Natural killer cell (primary cell): ENCODE measurements around the gene SMAP1. TPM values are rescaled to one million over a fixed set of nuclear protein-coding genes. Genes with fewer than 3 reads are reported as not detected.

Experiments used
- ATAC-seq, 3 donors: fragments of 150-1000 bp in 2 of 3; fragments of 200-7000 bp in 1 of 3; cut with Tn5 transposase; 1 replicate in 1 of 3; 2 replicates in 2 of 3; pipeline ENCODE4 v1.10.0; 2021; ENCODE audit warnings: mild to moderate bottlenecking in 2 of 3, moderate library complexity in 2 of 3
- DNase-seq, 2 donors: peaks; one replicate each; pipeline versions ENCODE4 v3.0.0 to v3.0.0-alpha.2; 2013 to 2021; ENCODE audit warnings: mixed read lengths in 1 of 2
- H3K27ac ChIP-seq: one replicate; pipeline ENCODE4 v1.5.1; 2013; ENCODE audit warnings: mild to moderate bottlenecking, low read length
- H3K27me3 ChIP-seq: one replicate; pipeline ENCODE4 v1.6.1; 2013; ENCODE audit warnings: low read length; ENCODE audit not compliant: control insufficient read depth, insufficient read depth
- H3K36me3 ChIP-seq: one replicate; pipeline ENCODE4 v1.6.1; 2013; ENCODE audit warnings: low read length; ENCODE audit not compliant: control insufficient read depth, insufficient read depth
- H3K4me1 ChIP-seq: one replicate; pipeline ENCODE4 v1.6.1; 2013; ENCODE audit warnings: low read length; ENCODE audit not compliant: control insufficient read depth, insufficient read depth
- H3K4me3 ChIP-seq: one replicate; pipeline ENCODE4 v1.5.1; 2013; ENCODE audit warnings: low read length
- H3K9me3 ChIP-seq: one replicate; pipeline ENCODE4 v1.6.1; 2013; ENCODE audit warnings: low read length; ENCODE audit not compliant: control insufficient read depth, insufficient read depth
- H3K27ac Mint-ChIP-seq, 2 donors: one replicate each; pipeline ENCODE4 v1.8.0; 2022; ENCODE audit warnings: mild to moderate bottlenecking in 2 of 2, mixed read lengths in 2 of 2, moderate library complexity in 1 of 2
- H3K27me3 Mint-ChIP-seq, 2 donors: one replicate each; pipeline ENCODE4 v1.8.0; 2022; ENCODE audit warnings: low read depth in 2 of 2, mixed read lengths in 2 of 2
- H3K36me3 Mint-ChIP-seq: one replicate; pipeline ENCODE4 v1.8.0; 2022; ENCODE audit warnings: mixed read lengths
- H3K4me1 Mint-ChIP-seq, 2 donors: one replicate each; pipeline ENCODE4 v1.8.0; 2022; ENCODE audit warnings: mixed read lengths in 2 of 2
- H3K4me3 Mint-ChIP-seq: one replicate; pipeline ENCODE4 v1.8.0; 2022; ENCODE audit warnings: mild to moderate bottlenecking, moderate library complexity, mixed read lengths
- H3K9me3 Mint-ChIP-seq, 2 donors: one replicate each; pipeline ENCODE4 v1.8.0; 2022; ENCODE audit warnings: mixed read lengths in 2 of 2
- WGBS: methylation state at CpG from one replicate; pipeline ENCODE4 v1.1.7; 2013; ENCODE audit warnings: missing lambda C conversion rate; ENCODE audit not compliant: insufficient coverage; 5-methylcytosine and 5-hydroxymethylcytosine counted together
- intact Hi-C: fragments of 100-400 bp; cut with micrococcal nuclease; formaldehyde crosslinking; loops from one replicate; pipeline ENCODE4 v1.14.2; 2022
- total RNA-seq, 4 donors: library from RNA; stranded (reverse); fragments of 120-200 nt in 1 of 4; gene quantifications; one replicate each; pipeline versions ENCODE4 v1.2.3 to v1.2.4, GENCODE V29; 2013 to 2022
- TF ChIP-seq, protein P1 (sequence below): fragments of 200-600 bp; IDR thresholded peaks from one replicate; pipeline ENCODE4 v1.8.0; 2022; ENCODE audit warnings: antibody characterized with exemption

SMAP1 gene
- total RNA-seq, 3 donors from 2014 or later (not counting 1 experiment from before 2014, with no cell fraction given), result 28.6 to 35.4 (median 30.6) TPM

- WGBS, result 100% methylated on average over 1 of the region's 2 CpGs
Observed at GRCh38 chr6:70779934-70780333, 112.3 kb downstream of the SMAP1 start.

GRCh38 chr6:70790483-70791224 is 123.0 kb downstream of the SMAP1 start:
- H3K36me3 Mint-ChIP-seq, result no peaks in the 10 kb centered on the region
- H3K27me3 Mint-ChIP-seq, result no peaks in the 10 kb centered on the region
- no peak overlapping the region for H3K27ac Mint-ChIP-seq
- DNase-seq, result no peak
- H3K9me3 ChIP-seq, result no peaks in the 10 kb centered on the region
- no peaks in the 10 kb centered on the region for H3K27me3 ChIP-seq
- no peaks in the 10 kb centered on the region for H3K4me1 ChIP-seq
- H3K27ac ChIP-seq, result no peak overlapping the region
- TF ChIP-seq, protein P1, sequence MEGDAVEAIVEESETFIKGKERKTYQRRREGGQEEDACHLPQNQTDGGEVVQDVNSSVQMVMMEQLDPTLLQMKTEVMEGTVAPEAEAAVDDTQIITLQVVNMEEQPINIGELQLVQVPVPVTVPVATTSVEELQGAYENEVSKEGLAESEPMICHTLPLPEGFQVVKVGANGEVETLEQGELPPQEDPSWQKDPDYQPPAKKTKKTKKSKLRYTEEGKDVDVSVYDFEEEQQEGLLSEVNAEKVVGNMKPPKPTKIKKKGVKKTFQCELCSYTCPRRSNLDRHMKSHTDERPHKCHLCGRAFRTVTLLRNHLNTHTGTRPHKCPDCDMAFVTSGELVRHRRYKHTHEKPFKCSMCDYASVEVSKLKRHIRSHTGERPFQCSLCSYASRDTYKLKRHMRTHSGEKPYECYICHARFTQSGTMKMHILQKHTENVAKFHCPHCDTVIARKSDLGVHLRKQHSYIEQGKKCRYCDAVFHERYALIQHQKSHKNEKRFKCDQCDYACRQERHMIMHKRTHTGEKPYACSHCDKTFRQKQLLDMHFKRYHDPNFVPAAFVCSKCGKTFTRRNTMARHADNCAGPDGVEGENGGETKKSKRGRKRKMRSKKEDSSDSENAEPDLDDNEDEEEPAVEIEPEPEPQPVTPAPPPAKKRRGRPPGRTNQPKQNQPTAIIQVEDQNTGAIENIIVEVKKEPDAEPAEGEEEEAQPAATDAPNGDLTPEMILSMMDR, result no peak
- no peak overlapping the region for H3K4me3 Mint-ChIP-seq
- H3K4me3 ChIP-seq, result no peak overlapping the region
- intact Hi-C loops, result no loop called here
- WGBS, result 86% methylated on average over 2 of the region's 3 CpGs
- H3K4me1 Mint-ChIP-seq, result peaks cover 0 to 6% of the 10 kb centered on the region in 2 donors
- ATAC-seq, result no peak
- peaks cover 2% of the 10 kb centered on the region in 2 donors for H3K9me3 Mint-ChIP-seq
- H3K36me3 ChIP-seq, result no peaks in the 10 kb centered on the region

More at GRCh38 chr6:70779934-70780333, 112.3 kb downstream of the SMAP1 start:
- no peak overlapping the region for H3K4me3 ChIP-seq
- DNase-seq (no peak), ATAC-seq (no peak)
- intact Hi-C loops, result no loop called here
- TF ChIP-seq, protein P1, result no peak
- H3K36me3 ChIP-seq, result no peaks in the 10 kb centered on the region
- H3K27ac Mint-ChIP-seq, result no peak overlapping the region
- peaks cover 8% of the 10 kb centered on the region for H3K36me3 Mint-ChIP-seq
- no peaks in the 10 kb centered on the region for H3K9me3 Mint-ChIP-seq
- H3K4me3 Mint-ChIP-seq, result no peak overlapping the region
- H3K27me3 ChIP-seq, result no peaks in the 10 kb centered on the region
- H3K4me1 Mint-ChIP-seq, result peaks cover 26 to 29% of the 10 kb centered on the region in 2 donors
- H3K9me3 ChIP-seq, result peaks cover 2% of the 10 kb centered on the region
- H3K4me1 ChIP-seq, result no peaks in the 10 kb centered on the region
- no peaks in the 10 kb centered on the region for H3K27me3 Mint-ChIP-seq
- H3K27ac ChIP-seq, result no peak overlapping the region

DNA sequence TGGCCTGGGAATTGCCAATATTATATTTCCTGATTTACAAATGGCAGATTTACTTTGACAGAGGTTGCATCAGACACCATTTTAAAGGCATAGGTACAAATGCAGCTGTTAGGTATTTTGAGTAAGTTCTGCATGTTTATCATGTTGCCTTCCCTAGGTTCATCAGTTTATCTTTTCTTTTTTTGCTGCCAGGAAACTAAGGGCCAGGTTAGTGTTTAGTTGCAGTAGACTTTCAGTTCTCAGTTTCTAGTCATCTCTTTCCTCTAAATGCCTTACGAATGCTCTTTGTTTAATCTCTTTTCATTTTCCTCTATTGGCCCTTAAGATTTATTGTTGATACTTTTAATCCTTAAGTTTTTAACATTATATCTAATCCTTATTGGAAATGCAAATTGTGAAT is 129.9 kb downstream of the SMAP1 start:
- DNase-seq (no peak), ATAC-seq (no peak)
- H3K36me3 ChIP-seq, result no peaks in the 10 kb centered on the region
- H3K9me3 ChIP-seq, result no peaks in the 10 kb centered on the region
- no peaks in the 10 kb centered on the region for H3K4me1 ChIP-seq
- H3K27ac ChIP-seq, result no peak overlapping the region
- Mint-ChIP-seq H3K9me3 (peaks cover 2% of the 10 kb centered on the region in 2 donors), H3K27me3 (no peaks in the 10 kb centered on the region), H3K4me3 (no peak overlapping the region), H3K27ac (peak overlapping the region in 1 of 2 donors; percentile 10), H3K36me3 (no peaks in the 10 kb centered on the region), H3K4me1 (peaks cover 17 to 25% of the 10 kb centered on the region in 2 donors)
- H3K4me3 ChIP-seq, result no peak overlapping the region
- intact Hi-C loops, result no loop called here
- no peaks in the 10 kb centered on the region for H3K27me3 ChIP-seq
- no CpG with 5 or more reads among the region's 1 CpG for WGBS
- TF ChIP-seq, protein P1, result no peak
